Activated CD4-positive, alpha-beta T cell treated with anti-CD3 and anti-CD28 coated beads, Interleukin-2, amount 50 U/mL, for 1 hour (primary cell): ENCODE data around the gene PLCB1.
"Not testable (repeated sequence)": the region's sequence is repeated elsewhere in the genome, so short reads cannot be mapped to it uniquely, and the experiment has no call there.

Experiments
- DNase-seq: peaks from one replicate; pipeline ENCODE4 v3.0.0-alpha.2; 2020

The PLCB1 gene

GRCh38 chr20:8408587-8409307 is 276.7 kb downstream of the PLCB1 start:
- DNase-seq = no peak

- no peak for DNase-seq
Observed at GRCh38 chr20:8413691-8414090, 281.6 kb downstream of the PLCB1 start.

GRCh38 chr20:8414586-8415274 is 282.7 kb downstream of the PLCB1 start:
- no peak for DNase-seq

GRCh38 chr20:8421981-8422380 is 289.9 kb downstream of the PLCB1 start:
- no peak for DNase-seq

GRCh38 chr20:8423482-8423881 is 291.4 kb downstream of the PLCB1 start:
- DNase-seq = no peak

GRCh38 chr20:8424010-8424409 is 291.9 kb downstream of the PLCB1 start:
- no peak for DNase-seq

GRCh38 chr20:8425016-8425415 is 292.9 kb downstream of the PLCB1 start:
- DNase-seq = no peak

GRCh38 chr20:8425802-8426201 is 293.7 kb downstream of the PLCB1 start:
- DNase-seq = no peak

GRCh38 chr20:8427419-8428040 is 295.5 kb downstream of the PLCB1 start:
- DNase-seq = no peak

GRCh38 chr20:8428988-8429387 is 296.9 kb downstream of the PLCB1 start:
- DNase-seq = no peak

- no peak for DNase-seq
Observed at GRCh38 chr20:8431538-8432434, 299.7 kb downstream of the PLCB1 start.

- no peak for DNase-seq
Observed at GRCh38 chr20:8432435-8433148, 300.5 kb downstream of the PLCB1 start.

GRCh38 chr20:8433291-8433690 is 301.2 kb downstream of the PLCB1 start:
- no peak for DNase-seq

- DNase-seq = no peak
Observed at GRCh38 chr20:8434326-8434876, 302.3 kb downstream of the PLCB1 start.

- DNase-seq = no peak
Observed at GRCh38 chr20:8435285-8436035, 303.4 kb downstream of the PLCB1 start.

GRCh38 chr20:8436938-8437337 is 304.9 kb downstream of the PLCB1 start:
- DNase-seq = not testable (repeated sequence)

GRCh38 chr20:8438748-8439147 is 306.7 kb downstream of the PLCB1 start:
- no peak for DNase-seq

GRCh38 chr20:8443464-8444072 is 311.5 kb downstream of the PLCB1 start:
- DNase-seq = no peak

- no peak for DNase-seq
Observed at GRCh38 chr20:8447262-8448120, 315.4 kb downstream of the PLCB1 start.

- DNase-seq = no peak
Observed at GRCh38 chr20:8449123-8449522, 317.1 kb downstream of the PLCB1 start.
